ENCODE data around the gene POU2F2. TPM values are rescaled to one million over a fixed set of nuclear protein-coding genes. Genes with fewer than 3 reads are reported as not detected.
"Not testable (repeated sequence)": the region's sequence is repeated elsewhere in the genome, so short reads cannot be mapped to it uniquely, and the experiment has no call there.

The POU2F2 gene

GRCh38 chr19:42040491-42040890 lies 91.8 kb downstream of the POU2F2 start:
- not testable (repeated sequence) for H3K23ac ChIP-seq (ENCODE audit: low read length); H2BK15ac ChIP-seq (replicated peaks; ENCODE audit: low read depth); H3K4me1 ChIP-seq (ENCODE audit: control insufficient read depth, low read depth, low read length); H4K5ac ChIP-seq (ENCODE audit: low read length); H3K4me2 ChIP-seq (ENCODE audit: low read length); H3K56ac ChIP-seq (ENCODE audit: low read length); H4K8ac ChIP-seq (ENCODE audit: low read depth, low read length); H3K36me3 ChIP-seq (ENCODE audit: control insufficient read depth, insufficient read depth, low read length); H3K27ac ChIP-seq (ENCODE audit: low read depth, low read length); H2BK5ac ChIP-seq (ENCODE audit: low read length); DNase-seq; H3K18ac ChIP-seq (ENCODE audit: low read length); H3K9ac ChIP-seq (ENCODE audit: low read length); H3K79me2 ChIP-seq (ENCODE audit: control insufficient read depth, insufficient read depth, low read length); H3K4ac ChIP-seq (ENCODE audit: low read depth, low read length); H3K79me1 ChIP-seq (ENCODE audit: low read length); H3K4me3 ChIP-seq (ENCODE audit: low read length); H2BK120ac ChIP-seq (ENCODE audit: low read depth, low read length); H3K27me3 ChIP-seq (ENCODE audit: insufficient read depth, low read length, poor library complexity); H2AK5ac ChIP-seq (ENCODE audit: low read length)
- no CpG with 5 or more reads among the region's 9 CpGs for WGBS (ENCODE audit: extremely low coverage, insufficient coverage, low lambda C conversion rate)

DNA sequence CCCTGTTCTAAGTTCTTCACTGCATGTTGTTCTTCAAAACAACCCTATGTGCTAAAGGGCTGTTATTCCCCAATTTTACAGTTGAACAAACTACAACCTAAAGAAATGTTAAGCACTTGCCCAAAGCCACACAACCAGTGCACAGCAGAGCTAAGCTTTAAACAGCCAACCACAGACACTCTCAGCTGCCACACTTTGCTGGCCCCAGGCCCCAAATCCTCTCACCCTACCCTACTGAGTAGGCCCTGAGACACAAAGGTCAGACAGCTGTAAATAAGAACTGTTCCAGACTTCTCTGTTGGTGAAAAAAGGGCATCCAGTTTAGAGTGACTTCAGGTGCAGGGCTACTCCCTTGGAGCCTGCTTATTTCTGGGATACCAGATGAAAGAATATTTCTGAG lies 92.2 kb downstream of the POU2F2 start:
- Histone ChIP-seq H3K4me2 (ENCODE audit: low read length) (no peak overlapping the region), H3K79me2 (ENCODE audit: control insufficient read depth, insufficient read depth, low read length) (no peaks in the 10 kb centered on the region), H3K27ac (ENCODE audit: low read depth, low read length) (no peak overlapping the region), H2BK5ac (ENCODE audit: low read length) (no peak overlapping the region), H3K56ac (ENCODE audit: low read length) (no peak overlapping the region), H2BK15ac (replicated peaks; ENCODE audit: low read depth) (no peak overlapping the region), H3K4me3 (ENCODE audit: low read length) (no peak overlapping the region), H3K9ac (ENCODE audit: low read length) (no peak overlapping the region), H2BK120ac (ENCODE audit: low read depth, low read length) (no peak overlapping the region), H3K27me3 (ENCODE audit: insufficient read depth, low read length, poor library complexity) (no peaks in the 10 kb centered on the region), H3K4me1 (ENCODE audit: control insufficient read depth, low read depth, low read length) (no peaks in the 10 kb centered on the region), H3K23ac (ENCODE audit: low read length) (no peak overlapping the region), H4K8ac (ENCODE audit: low read depth, low read length) (no peak overlapping the region), H4K5ac (ENCODE audit: low read length) (no peak overlapping the region), H3K18ac (ENCODE audit: low read length) (no peak overlapping the region), H3K79me1 (ENCODE audit: low read length) (no peaks in the 10 kb centered on the region), H3K36me3 (ENCODE audit: control insufficient read depth, insufficient read depth, low read length) (peaks cover 1% of the 10 kb centered on the region), H2AK5ac (ENCODE audit: low read length) (no peak overlapping the region), H3K4ac (ENCODE audit: low read depth, low read length) (no peak overlapping the region)
- DNase-seq: no peak

DNA sequence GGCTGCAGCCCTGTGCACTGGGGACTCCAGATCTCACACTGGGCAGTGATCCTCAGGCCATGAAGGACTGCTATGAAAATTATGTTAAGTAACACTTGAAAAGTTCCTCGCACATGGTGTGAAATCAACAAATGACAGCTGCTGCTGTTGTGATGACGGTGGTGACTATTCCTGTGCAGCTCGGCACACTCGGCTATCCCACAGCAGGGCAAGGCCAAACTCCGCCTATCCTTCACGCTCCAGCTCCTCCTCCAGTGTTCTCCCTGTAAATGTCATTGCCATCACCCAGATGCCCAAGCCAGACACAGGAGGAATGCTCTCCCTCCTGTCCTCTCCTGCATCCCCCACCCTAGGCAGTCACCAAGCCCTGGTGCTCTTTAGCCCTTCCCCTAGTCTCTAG lies 93.6 kb downstream of the POU2F2 start:
- Histone ChIP-seq H2AK5ac (ENCODE audit: low read length) (no peak overlapping the region), H3K23ac (ENCODE audit: low read length) (no peak overlapping the region), H3K4ac (ENCODE audit: low read depth, low read length) (no peak overlapping the region), H4K8ac (ENCODE audit: low read depth, low read length) (no peak overlapping the region), H3K18ac (ENCODE audit: low read length) (no peak overlapping the region), H3K27me3 (ENCODE audit: insufficient read depth, low read length, poor library complexity) (no peaks in the 10 kb centered on the region), H3K56ac (ENCODE audit: low read length) (no peak overlapping the region), H3K36me3 (ENCODE audit: control insufficient read depth, insufficient read depth, low read length) (peaks cover 1% of the 10 kb centered on the region), H3K79me1 (ENCODE audit: low read length) (no peaks in the 10 kb centered on the region), H3K4me1 (ENCODE audit: control insufficient read depth, low read depth, low read length) (no peaks in the 10 kb centered on the region), H4K5ac (ENCODE audit: low read length) (no peak overlapping the region), H3K79me2 (ENCODE audit: control insufficient read depth, insufficient read depth, low read length) (no peaks in the 10 kb centered on the region), H3K4me2 (ENCODE audit: low read length) (no peak overlapping the region), H2BK15ac (replicated peaks; ENCODE audit: low read depth) (no peak overlapping the region), H2BK5ac (ENCODE audit: low read length) (no peak overlapping the region), H3K9ac (ENCODE audit: low read length) (no peak overlapping the region), H3K27ac (ENCODE audit: low read depth, low read length) (no peak overlapping the region), H3K4me3 (ENCODE audit: low read length) (no peak overlapping the region), H2BK120ac (ENCODE audit: low read depth, low read length) (no peak overlapping the region)
- no CpG with 5 or more reads among the region's 6 CpGs for WGBS (ENCODE audit: extremely low coverage, insufficient coverage, low lambda C conversion rate)
- no peak for DNase-seq

DNA sequence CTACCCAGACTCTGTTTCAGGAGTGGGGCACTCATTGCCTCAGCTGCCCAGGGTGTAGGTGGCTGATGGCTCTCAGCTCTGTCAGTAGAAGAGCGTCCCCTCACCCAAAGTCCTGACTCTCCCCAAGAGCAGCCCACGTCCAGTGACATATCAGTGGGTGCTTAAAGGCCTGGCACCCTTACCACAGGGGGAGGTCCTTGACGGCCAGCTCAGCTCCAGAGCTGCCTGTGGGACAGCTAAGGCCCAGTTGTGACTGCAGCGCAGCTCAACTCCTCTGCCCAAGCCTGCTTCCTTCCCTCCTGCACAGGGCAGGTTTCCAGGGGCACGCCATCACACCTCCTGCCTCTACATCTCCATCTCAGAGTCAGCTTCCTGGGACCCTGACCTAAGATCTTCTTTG lies 94.6 kb downstream of the POU2F2 start:
- Histone ChIP-seq H3K9ac (ENCODE audit: low read length) (no peak overlapping the region), H3K56ac (ENCODE audit: low read length) (no peak overlapping the region), H3K27ac (ENCODE audit: low read depth, low read length) (no peak overlapping the region), H2BK120ac (ENCODE audit: low read depth, low read length) (no peak overlapping the region), H3K36me3 (ENCODE audit: control insufficient read depth, insufficient read depth, low read length) (peaks cover 1% of the 10 kb centered on the region), H2BK15ac (replicated peaks; ENCODE audit: low read depth) (no peak overlapping the region), H3K27me3 (ENCODE audit: insufficient read depth, low read length, poor library complexity) (no peaks in the 10 kb centered on the region), H3K79me1 (ENCODE audit: low read length) (no peaks in the 10 kb centered on the region), H3K4me1 (ENCODE audit: control insufficient read depth, low read depth, low read length) (no peaks in the 10 kb centered on the region), H2BK5ac (ENCODE audit: low read length) (no peak overlapping the region), H3K23ac (ENCODE audit: low read length) (no peak overlapping the region), H4K8ac (ENCODE audit: low read depth, low read length) (no peak overlapping the region), H3K4me3 (ENCODE audit: low read length) (no peak overlapping the region), H3K79me2 (ENCODE audit: control insufficient read depth, insufficient read depth, low read length) (no peaks in the 10 kb centered on the region), H2AK5ac (ENCODE audit: low read length) (no peak overlapping the region), H4K5ac (ENCODE audit: low read length) (no peak overlapping the region), H3K4ac (ENCODE audit: low read depth, low read length) (no peak overlapping the region), H3K18ac (ENCODE audit: low read length) (no peak overlapping the region), H3K4me2 (ENCODE audit: low read length) (no peak overlapping the region)
- no CpG with 5 or more reads among the region's 5 CpGs for WGBS (ENCODE audit: extremely low coverage, insufficient coverage, low lambda C conversion rate)
- no peak for DNase-seq

Small RNA genes lying within 50 kb of the gene (small RNA-seq; reads per million reads assigned to genes)
- gene MIR4323 (ENCODE audit: insufficient read depth): not detected
